Epithelial cell of esophagus (primary cell): ENCODE measurements around the gene ST6GALNAC5.

Experiments
- DNase-seq: peaks from one replicate; pipeline ENCODE4 v3.0.0; 2010; ENCODE audit warnings: low read depth
- H3K4me3 ChIP-seq: 2 replicates; pipeline ENCODE4 v1.5.1; 2011; ENCODE audit warnings: mild to moderate bottlenecking, low read length, control low read depth
- CTCF ChIP-seq: IDR thresholded peaks from 2 replicates; pipeline ENCODE4 v1.5.1; 2011; ENCODE audit warnings: low read depth, mild to moderate bottlenecking, low read length, control low read depth, inconsistent platforms; ENCODE audit not compliant: insufficient read depth; ENCODE audit errors: missing control alignments

Gene ST6GALNAC5

GRCh38 chr1:77064246-77064645 lies 197.0 kb downstream of the ST6GALNAC5 start:
- no peak for DNase-seq
- H3K4me3 ChIP-seq = no peak overlapping the region
- no peak for TF ChIP-seq CTCF

- no peak for DNase-seq
- no peak for TF ChIP-seq CTCF
- H3K4me3 ChIP-seq = no peak overlapping the region
Measured at GRCh38 chr1:77065693-77066342, 198.5 kb downstream of the ST6GALNAC5 start.

GRCh38 chr1:77068013-77068412 lies 200.7 kb downstream of the ST6GALNAC5 start:
- no peak for TF ChIP-seq CTCF
- no peak overlapping the region for H3K4me3 ChIP-seq
- peak; percentile 83 for DNase-seq

GRCh38 chr1:77076759-77077158 lies 209.5 kb downstream of the ST6GALNAC5 start:
- no peak overlapping the region for H3K4me3 ChIP-seq
- no peak for DNase-seq
- TF ChIP-seq CTCF = no peak

GRCh38 chr1:77081834-77082233 lies 214.6 kb downstream of the ST6GALNAC5 start:
- H3K4me3 ChIP-seq = no peak overlapping the region
- TF ChIP-seq CTCF = no peak
- no peak for DNase-seq

GRCh38 chr1:77084457-77084856 lies 217.2 kb downstream of the ST6GALNAC5 start:
- no peak for TF ChIP-seq CTCF
- no peak overlapping the region for H3K4me3 ChIP-seq
- DNase-seq = no peak

GRCh38 chr1:77085109-77085508 lies 217.8 kb downstream of the ST6GALNAC5 start:
- H3K4me3 ChIP-seq = no peak overlapping the region
- no peak for DNase-seq
- TF ChIP-seq CTCF = no peak
